HG03066 (cell line): Measurements from ENCODE around the gene KLHL22.
"Not testable (repeated sequence)": the region's sequence is repeated elsewhere in the genome, so short reads cannot be mapped to it uniquely, and the experiment has no call there.

Experiments used
- ATAC-seq: cut with Tn5 transposase; IDR thresholded peaks from one replicate; pipeline ENCODE4 v1.9.1; 2021; ENCODE audit warnings: low read depth; ENCODE audit not compliant: unreplicated experiment

Gene KLHL22

GRCh38 chr22:20424932-20425565 lies 70.5 kb downstream of the KLHL22 start:
- no peak for ATAC-seq

- no peak for ATAC-seq
These were observed 71.0 kb downstream of the KLHL22 start for GRCh38 chr22:20424568-20424931.

GRCh38 chr22:20423906-20424551 lies 71.6 kb downstream of the KLHL22 start:
- no peak for ATAC-seq

- ATAC-seq, result no peak
These were observed 72.3 kb downstream of the KLHL22 start for GRCh38 chr22:20423008-20423905.

GRCh38 chr22:20422271-20423007 lies 73.2 kb downstream of the KLHL22 start:
- ATAC-seq, result no peak

GRCh38 chr22:20421507-20421874 lies 74.1 kb downstream of the KLHL22 start:
- no peak for ATAC-seq

GRCh38 chr22:20420157-20420842 lies 75.3 kb downstream of the KLHL22 start:
- ATAC-seq, result no peak

GRCh38 chr22:20419664-20419951 lies 76.0 kb downstream of the KLHL22 start:
- no peak for ATAC-seq

GRCh38 chr22:20418211-20418788 lies 77.3 kb downstream of the KLHL22 start:
- no peak for ATAC-seq

GRCh38 chr22:20415699-20416098 lies 79.9 kb downstream of the KLHL22 start:
- not testable (repeated sequence) for ATAC-seq

GRCh38 chr22:20415241-20415640 lies 80.4 kb downstream of the KLHL22 start:
- not testable (repeated sequence) for ATAC-seq

- no peak for ATAC-seq
These were observed 81.1 kb downstream of the KLHL22 start for GRCh38 chr22:20414450-20414849.

GRCh38 chr22:20414059-20414440 lies 81.5 kb downstream of the KLHL22 start:
- ATAC-seq, result no peak

GRCh38 chr22:20413217-20414058 lies 82.2 kb downstream of the KLHL22 start:
- ATAC-seq, result no peak

- no peak for ATAC-seq
These were observed 83.0 kb downstream of the KLHL22 start for GRCh38 chr22:20412474-20413216.

- not testable (repeated sequence) for ATAC-seq
These were observed 86.2 kb downstream of the KLHL22 start for GRCh38 chr22:20409385-20409784.

GRCh38 chr22:20408891-20409290 lies 86.7 kb downstream of the KLHL22 start:
- ATAC-seq, result no peak

GRCh38 chr22:20407829-20408228 lies 87.8 kb downstream of the KLHL22 start:
- no peak for ATAC-seq
